Epithelial cell of esophagus (primary cell): ENCODE data around the gene C9.
A peak's percentile ranks its signal among the peaks of the same experiment; 100 is the strongest.

Source experiments
- DNase-seq: peaks from one replicate; pipeline ENCODE4 v3.0.0; 2010; ENCODE audit warnings: low read depth
- H3K4me3 ChIP-seq: 2 replicates; pipeline ENCODE4 v1.5.1; 2011; ENCODE audit warnings: mild to moderate bottlenecking, low read length, control low read depth
- CTCF ChIP-seq: IDR thresholded peaks from 2 replicates; pipeline ENCODE4 v1.5.1; 2011; ENCODE audit warnings: low read depth, mild to moderate bottlenecking, low read length, control low read depth, inconsistent platforms; ENCODE audit not compliant: insufficient read depth; ENCODE audit errors: missing control alignments

Gene C9

DNA sequence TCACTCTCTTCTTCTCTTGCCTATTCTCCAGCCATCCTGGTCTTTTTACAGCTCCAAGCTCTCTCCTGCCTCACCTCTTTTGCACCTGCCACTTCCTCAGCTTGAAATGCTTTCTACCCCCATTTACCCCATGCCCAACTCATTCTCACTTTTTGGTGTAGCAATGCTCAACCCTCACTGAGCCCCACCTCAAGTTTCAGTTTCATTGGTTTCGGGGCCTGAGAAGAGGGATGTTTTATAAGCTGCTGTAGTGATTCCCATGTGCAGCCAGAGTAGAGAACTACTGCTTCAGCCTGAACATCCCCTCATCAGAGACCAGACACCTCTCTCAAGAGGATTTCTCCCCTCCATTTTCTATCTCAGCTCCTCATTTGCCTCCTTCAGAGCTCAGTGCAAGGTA lies 99.8 kb downstream of the C9 start:
- TF ChIP-seq CTCF: no peak
- no peak overlapping the region for H3K4me3 ChIP-seq
- no peak for DNase-seq

- no peak for DNase-seq
- no peak overlapping the region for H3K4me3 ChIP-seq
- TF ChIP-seq CTCF: no peak
Observed at GRCh38 chr5:39262981-39263380, 101.3 kb downstream of the C9 start.

- H3K4me3 ChIP-seq: no peak overlapping the region
- no peak for DNase-seq
- no peak for TF ChIP-seq CTCF
Observed at GRCh38 chr5:39260095-39260494, 104.2 kb downstream of the C9 start.

DNA sequence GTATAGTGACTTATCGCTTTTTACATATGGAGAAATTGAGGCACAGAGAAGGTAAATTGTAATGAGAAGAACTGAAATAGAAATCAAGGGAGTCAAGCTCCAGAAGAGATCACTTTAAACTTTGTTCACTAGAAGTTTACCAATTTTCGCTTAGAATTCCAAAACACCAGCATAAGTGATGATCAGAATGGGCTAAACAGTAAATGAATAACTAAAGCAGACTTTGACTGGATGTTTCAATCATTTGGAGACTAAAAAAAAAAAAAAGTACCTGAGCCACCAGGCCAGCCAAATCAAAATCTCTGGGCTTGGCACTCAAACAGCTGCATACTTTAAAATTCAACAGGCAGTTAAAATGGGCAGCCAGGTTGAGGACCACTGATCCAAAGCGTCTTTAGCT lies 106.7 kb downstream of the C9 start:
- DNase-seq: no peak
- no peak for TF ChIP-seq CTCF
- no peak overlapping the region for H3K4me3 ChIP-seq

DNA sequence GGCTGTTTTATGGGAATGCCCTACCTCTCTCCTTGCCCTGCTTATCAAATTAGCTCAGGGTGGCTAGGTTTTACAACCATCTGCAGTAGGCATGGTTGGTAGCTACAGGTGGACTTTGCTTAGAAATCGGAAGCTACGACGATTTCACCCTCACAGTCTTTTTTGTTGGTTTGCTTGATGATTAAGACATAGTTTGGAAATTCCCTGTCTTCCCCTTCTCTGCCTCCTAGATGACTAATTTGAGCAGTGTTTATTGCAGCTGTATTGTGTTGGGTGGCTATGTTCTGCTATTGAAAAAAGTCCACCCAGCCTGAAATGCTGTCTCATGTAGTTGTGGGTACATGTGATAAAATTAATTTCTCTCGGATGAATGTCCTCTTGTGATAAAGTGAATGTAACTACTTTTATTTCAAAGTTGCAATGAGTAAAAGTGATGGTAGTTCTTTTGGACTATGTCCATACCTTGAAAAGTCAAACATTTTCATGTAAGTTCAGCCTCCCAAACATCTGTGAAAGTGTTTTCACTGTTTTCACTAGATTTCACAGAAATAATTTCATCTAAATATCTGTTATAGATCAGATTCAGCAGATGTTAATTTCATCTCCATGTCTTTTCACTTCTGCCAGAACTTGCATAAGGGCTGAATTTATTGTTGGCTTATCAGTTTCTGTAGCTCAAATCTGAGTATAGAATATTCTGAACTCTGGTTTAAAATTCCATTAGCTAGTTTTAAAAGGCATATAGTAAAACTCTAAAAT lies 107.6 kb downstream of the C9 start:
- H3K4me3 ChIP-seq: no peak overlapping the region
- DNase-seq: peak; percentile 93
- TF ChIP-seq CTCF: no peak

DNA sequence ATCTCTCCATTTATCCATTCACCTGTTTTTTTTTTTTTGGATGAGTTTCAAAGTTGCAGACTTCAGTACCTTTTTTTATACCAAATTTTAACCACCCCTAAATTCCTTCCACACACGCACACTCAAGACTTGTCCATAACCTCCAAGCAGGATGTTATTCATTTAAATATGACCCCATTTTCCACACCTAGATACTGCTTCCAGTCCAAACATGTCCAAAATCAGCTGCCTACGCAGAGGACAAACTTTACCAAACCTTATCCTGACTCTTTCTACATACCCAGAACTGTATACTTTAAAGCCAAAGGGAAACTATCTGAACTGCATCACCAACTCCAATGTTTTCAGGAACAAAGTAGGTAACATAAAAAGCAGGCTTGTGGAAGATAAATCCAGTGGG lies 108.9 kb downstream of the C9 start:
- peak; percentile 93 for DNase-seq
- H3K4me3 ChIP-seq: no peak overlapping the region
- TF ChIP-seq CTCF: no peak

DNA sequence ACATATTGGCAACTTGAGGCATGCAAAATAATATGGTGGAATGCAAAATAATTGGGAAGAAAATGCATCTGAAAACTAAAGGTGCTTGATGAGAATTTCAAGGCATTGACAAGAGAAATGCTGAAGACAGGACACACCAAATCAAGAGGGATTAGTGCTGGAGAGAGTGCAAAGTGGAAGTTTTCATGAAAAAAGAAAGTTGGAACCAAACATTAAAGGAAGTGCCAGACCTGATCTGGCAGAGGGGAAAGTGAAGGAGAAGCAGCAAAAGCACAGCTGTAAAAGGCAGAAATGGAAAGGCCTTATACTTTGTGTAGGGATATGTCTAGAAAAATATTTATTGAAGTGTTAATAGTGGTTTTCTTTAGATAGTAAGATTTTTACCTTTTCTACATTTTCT lies 109.6 kb downstream of the C9 start:
- TF ChIP-seq CTCF: no peak
- H3K4me3 ChIP-seq: no peak overlapping the region
- no peak for DNase-seq
